Activated CD8-positive, alpha-beta memory T cell treated with anti-CD3 and anti-CD28 coated beads, Interleukin-2, amount 50 U/mL, for 4 hours (primary cell): ENCODE data around the gene SOX5.

Experiments
- DNase-seq: peaks from one replicate; pipeline ENCODE4 v3.0.0-alpha.2; 2020

The SOX5 gene

GRCh38 chr12:23949348-23950209 is at the start of gene SOX5:
Gene SOX5, minus strand, starts transcription at chr12:23949670. Its CDS starts 69 bp downstream, at chr12:23949601.
- DNase-seq = no peak

GRCh38 chr12:23987046-23987445 is 37.6 kb upstream of the SOX5 start:
- no peak for DNase-seq

- no peak for DNase-seq
Measured at GRCh38 chr12:23980826-23981225, 31.4 kb upstream of the SOX5 start.

- DNase-seq = no peak
Measured at GRCh38 chr12:23964812-23965211, 15.3 kb upstream of the SOX5 start.

GRCh38 chr12:23959826-23960225 is 10.4 kb upstream of the SOX5 start:
- DNase-seq = no peak

GRCh38 chr12:23954332-23954731 is 4.9 kb upstream of the SOX5 start:
- DNase-seq = no peak

GRCh38 chr12:23952071-23952470 is 2.6 kb upstream of the SOX5 start:
- no peak for DNase-seq

GRCh38 chr12:23950775-23951451 is 1.4 kb upstream of the SOX5 start:
- DNase-seq = no peak

GRCh38 chr12:23950210-23950774 is 822 bp upstream of the SOX5 start:
- DNase-seq = no peak

- DNase-seq = no peak
Measured at GRCh38 chr12:23948291-23948690, 1.2 kb downstream of the SOX5 start.

- no peak for DNase-seq
Measured at GRCh38 chr12:23947395-23947794, 2.1 kb downstream of the SOX5 start.

GRCh38 chr12:23945249-23945648 is 4.2 kb downstream of the SOX5 start:
- no peak for DNase-seq

- no peak for DNase-seq
Measured at GRCh38 chr12:23944067-23944466, 5.4 kb downstream of the SOX5 start.

- no peak for DNase-seq
Measured at GRCh38 chr12:23942841-23943240, 6.6 kb downstream of the SOX5 start.

- no peak for DNase-seq
Measured at GRCh38 chr12:23941780-23942179, 7.7 kb downstream of the SOX5 start.

GRCh38 chr12:23938422-23938821 is 11.0 kb downstream of the SOX5 start:
- DNase-seq = no peak

GRCh38 chr12:23931176-23931575 is 18.3 kb downstream of the SOX5 start:
- no peak for DNase-seq

- DNase-seq = no peak
Measured at GRCh38 chr12:23930599-23930998, 18.9 kb downstream of the SOX5 start.

- DNase-seq = no peak
Measured at GRCh38 chr12:23929906-23930305, 19.6 kb downstream of the SOX5 start.

GRCh38 chr12:23927907-23928306 is 21.6 kb downstream of the SOX5 start:
- no peak for DNase-seq

GRCh38 chr12:23921099-23921856 is 28.2 kb downstream of the SOX5 start:
- no peak for DNase-seq

GRCh38 chr12:23911574-23911973 is 37.9 kb downstream of the SOX5 start:
- no peak for DNase-seq

- DNase-seq = no peak
Measured at GRCh38 chr12:23909551-23909950, 39.9 kb downstream of the SOX5 start.
